Loucy (cell line): ENCODE results near the gene RALGAPA1.

ENCODE experiments used
- H2AFZ ChIP-seq: fragments of 200-600 bp; sonication (generic); 2 replicates; pipeline ENCODE4 v1.6.0; 2016; ENCODE audit warnings: antibody characterized with exemption, mild to moderate bottlenecking, low read length, moderate library complexity
- H3F3A ChIP-seq: fragments of 200-600 bp; 2 replicates; pipeline ENCODE4 v1.6.0; 2016; ENCODE audit warnings: antibody characterized with exemption, low read depth, mild to moderate bottlenecking
- H3K27me3 ChIP-seq: fragments of 200-600 bp; sonication (generic); 2 replicates; pipeline ENCODE4 v1.6.1; 2014; ENCODE audit warnings: low read length, mild to moderate bottlenecking; ENCODE audit not compliant: insufficient read depth, poor library complexity, severe bottlenecking
- H3K36me3 ChIP-seq: fragments of 200-600 bp; sonication (generic); 2 replicates; pipeline ENCODE4 v1.6.1; 2016; ENCODE audit warnings: low read length; ENCODE audit not compliant: insufficient read depth
- H3K4me1 ChIP-seq: fragments of 200-600 bp; sonication (generic); 2 replicates; pipeline ENCODE4 v1.5.1; 2014; ENCODE audit warnings: low read length, mild to moderate bottlenecking; ENCODE audit not compliant: insufficient read depth, poor library complexity, severe bottlenecking
- H3K4me2 ChIP-seq: fragments of 200-600 bp; sonication (generic); 2 replicates; pipeline ENCODE4 v1.6.0; 2014; ENCODE audit warnings: antibody characterized with exemption, low read length, low read depth, mild to moderate bottlenecking; ENCODE audit not compliant: poor library complexity, severe bottlenecking
- H3K4me3 ChIP-seq: fragments of 200-600 bp; sonication (generic); 2 replicates; pipeline ENCODE4 v1.5.1; 2014; ENCODE audit warnings: low read length, mild to moderate bottlenecking, mixed read lengths; ENCODE audit not compliant: poor library complexity, severe bottlenecking
- H3K79me2 ChIP-seq: fragments of 200-600 bp; sonication (generic); 2 replicates; pipeline ENCODE4 v1.6.1; 2014; ENCODE audit warnings: low read length; ENCODE audit not compliant: insufficient read depth
- H3K9ac ChIP-seq: fragments of 200-600 bp; sonication (generic); 2 replicates; pipeline ENCODE4 v1.6.0; 2014; ENCODE audit warnings: mild to moderate bottlenecking, low read depth, low read length, moderate library complexity; ENCODE audit not compliant: poor library complexity, severe bottlenecking
- H3K9me2 ChIP-seq: fragments of 200-600 bp; sonication (generic); replicated peaks from 2 replicates; pipeline ENCODE4 v1.6.1; 2016; ENCODE audit warnings: low read depth, low read length, mixed read lengths
- H3K9me3 ChIP-seq: fragments of 200-600 bp; sonication (generic); 2 replicates; pipeline ENCODE4 v1.6.1; 2014; ENCODE audit warnings: mild to moderate bottlenecking, antibody characterized with exemption, low read length, low read depth; ENCODE audit not compliant: insufficient read depth
- H4K20me1 ChIP-seq: fragments of 200-600 bp; sonication (generic); 2 replicates; pipeline ENCODE4 v1.6.0; 2014; ENCODE audit warnings: antibody characterized with exemption, low read length, mild to moderate bottlenecking; ENCODE audit not compliant: insufficient read depth, poor library complexity, severe bottlenecking
- EZH2phosphoT487 ChIP-seq: fragments of 200-600 bp; IDR thresholded peaks from 2 replicates; pipeline ENCODE4 v1.6.1; 2018; ENCODE audit warnings: antibody characterized with exemption, mild to moderate bottlenecking, moderate library complexity, borderline replicate concordance
- TF ChIP-seq, protein P1 (sequence below): fragments of 200-600 bp; sonication (generic); conservative IDR thresholded peaks from 2 replicates; pipeline ENCODE4 v1.5.1; 2014; ENCODE audit warnings: mild to moderate bottlenecking, antibody characterized with exemption, low read length

RALGAPA1 gene

DNA sequence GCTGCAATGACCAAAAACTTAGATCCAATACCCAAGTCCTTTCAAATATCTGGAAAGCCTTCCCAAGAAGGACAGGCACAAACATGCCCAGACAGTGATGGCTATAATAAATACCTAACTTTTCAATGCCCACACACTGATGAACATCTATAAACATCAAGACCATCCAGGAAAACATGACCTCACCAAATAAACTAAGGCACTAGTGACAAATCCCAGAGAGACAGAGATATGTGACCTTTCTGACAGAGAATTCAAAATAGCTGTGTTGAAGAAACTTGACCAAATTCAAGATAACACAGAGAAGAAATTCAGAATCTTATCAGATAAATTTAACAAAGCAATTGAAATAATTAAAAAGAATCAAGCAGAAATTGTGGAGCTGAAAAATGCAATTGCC lies 313.8 kb downstream of the RALGAPA1 start:
- H3K4me1 ChIP-seq: no peaks in the 10 kb centered on the region
- H3K9me3 ChIP-seq: no peaks in the 10 kb centered on the region
- H3K27me3 ChIP-seq: no peaks in the 10 kb centered on the region
- no peaks in the 10 kb centered on the region for H3F3A ChIP-seq
- no peaks in the 10 kb centered on the region for H3K36me3 ChIP-seq
- H3K4me3 ChIP-seq: no peak overlapping the region
- H2AFZ ChIP-seq: no peak overlapping the region
- TF ChIP-seq, protein P1, sequence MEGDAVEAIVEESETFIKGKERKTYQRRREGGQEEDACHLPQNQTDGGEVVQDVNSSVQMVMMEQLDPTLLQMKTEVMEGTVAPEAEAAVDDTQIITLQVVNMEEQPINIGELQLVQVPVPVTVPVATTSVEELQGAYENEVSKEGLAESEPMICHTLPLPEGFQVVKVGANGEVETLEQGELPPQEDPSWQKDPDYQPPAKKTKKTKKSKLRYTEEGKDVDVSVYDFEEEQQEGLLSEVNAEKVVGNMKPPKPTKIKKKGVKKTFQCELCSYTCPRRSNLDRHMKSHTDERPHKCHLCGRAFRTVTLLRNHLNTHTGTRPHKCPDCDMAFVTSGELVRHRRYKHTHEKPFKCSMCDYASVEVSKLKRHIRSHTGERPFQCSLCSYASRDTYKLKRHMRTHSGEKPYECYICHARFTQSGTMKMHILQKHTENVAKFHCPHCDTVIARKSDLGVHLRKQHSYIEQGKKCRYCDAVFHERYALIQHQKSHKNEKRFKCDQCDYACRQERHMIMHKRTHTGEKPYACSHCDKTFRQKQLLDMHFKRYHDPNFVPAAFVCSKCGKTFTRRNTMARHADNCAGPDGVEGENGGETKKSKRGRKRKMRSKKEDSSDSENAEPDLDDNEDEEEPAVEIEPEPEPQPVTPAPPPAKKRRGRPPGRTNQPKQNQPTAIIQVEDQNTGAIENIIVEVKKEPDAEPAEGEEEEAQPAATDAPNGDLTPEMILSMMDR: no peak
- no peak for TF ChIP-seq EZH2phosphoT487
- no peaks in the 10 kb centered on the region for H4K20me1 ChIP-seq
- H3K4me2 ChIP-seq: no peak overlapping the region
- no peaks in the 10 kb centered on the region for H3K9me2 ChIP-seq
- H3K79me2 ChIP-seq: no peaks in the 10 kb centered on the region
- H3K9ac ChIP-seq: no peak overlapping the region

DNA sequence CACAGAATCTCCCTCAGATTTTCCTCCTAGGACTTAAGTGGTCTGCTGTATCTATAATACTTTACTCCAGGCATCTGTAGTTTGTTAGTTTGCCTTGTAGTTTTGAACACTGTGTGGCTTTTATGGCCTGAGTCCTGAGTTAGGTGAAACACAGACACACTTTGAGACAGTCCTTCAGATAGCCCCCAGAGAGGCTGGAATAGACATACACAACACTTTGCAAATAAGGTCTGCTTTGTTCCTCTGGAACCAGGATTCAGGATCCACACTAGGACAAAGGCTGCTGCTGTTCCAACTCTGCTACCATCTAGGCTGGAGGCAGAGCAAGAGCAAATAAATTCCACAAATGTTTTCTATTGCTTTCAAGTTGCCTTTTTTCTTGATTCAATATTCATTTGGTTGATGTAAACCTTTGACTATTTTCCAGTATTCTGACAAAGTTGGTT lies 316.5 kb downstream of the RALGAPA1 start:
- TF ChIP-seq, protein P1: no peak
- TF ChIP-seq EZH2phosphoT487: no peak

More for the DNA sequence above, 316.5 kb downstream of the RALGAPA1 start:
- Histone ChIP-seq H2AFZ (no peak overlapping the region), H3K4me3 (no peak overlapping the region), H3K9ac (no peak overlapping the region), H4K20me1 (no peaks in the 10 kb centered on the region), H3K9me3 (no peaks in the 10 kb centered on the region), H3K27me3 (no peaks in the 10 kb centered on the region), H3K9me2 (no peaks in the 10 kb centered on the region), H3K36me3 (no peaks in the 10 kb centered on the region), H3F3A (no peaks in the 10 kb centered on the region), H3K79me2 (no peaks in the 10 kb centered on the region), H3K4me1 (no peaks in the 10 kb centered on the region), H3K4me2 (no peak overlapping the region)
